GM06990 (cell line): Measurements from ENCODE around the gene SH3PXD2A.

ENCODE experiments used
- DNase-seq: peaks from one replicate; pipeline ENCODE4 v3.0.0-alpha.2; 2011; ENCODE audit not compliant: insufficient read length; ENCODE audit errors: extremely low read depth
- H3K27me3 ChIP-seq: replicated peaks from 2 replicates; pipeline ENCODE4 v1.6.0; 2011; ENCODE audit warnings: low read length; ENCODE audit not compliant: control insufficient read depth, insufficient read depth
- H3K36me3 ChIP-seq: 2 replicates; pipeline ENCODE4 v1.5.1; 2011; ENCODE audit warnings: low read length; ENCODE audit not compliant: control insufficient read depth, insufficient read depth
- H3K4me3 ChIP-seq: replicated peaks from 2 replicates; pipeline ENCODE4 v1.5.1; 2011; ENCODE audit warnings: low read depth, mild to moderate bottlenecking, control low read depth, low read length
- TF ChIP-seq, protein P1 (sequence below): IDR thresholded peaks from 2 replicates; pipeline ENCODE4 v1.5.1; 2011; ENCODE audit warnings: low read length, control low read depth, mild to moderate bottlenecking, inconsistent platforms; ENCODE audit not compliant: insufficient read depth, poor library complexity, severe bottlenecking

The SH3PXD2A gene

DNA sequence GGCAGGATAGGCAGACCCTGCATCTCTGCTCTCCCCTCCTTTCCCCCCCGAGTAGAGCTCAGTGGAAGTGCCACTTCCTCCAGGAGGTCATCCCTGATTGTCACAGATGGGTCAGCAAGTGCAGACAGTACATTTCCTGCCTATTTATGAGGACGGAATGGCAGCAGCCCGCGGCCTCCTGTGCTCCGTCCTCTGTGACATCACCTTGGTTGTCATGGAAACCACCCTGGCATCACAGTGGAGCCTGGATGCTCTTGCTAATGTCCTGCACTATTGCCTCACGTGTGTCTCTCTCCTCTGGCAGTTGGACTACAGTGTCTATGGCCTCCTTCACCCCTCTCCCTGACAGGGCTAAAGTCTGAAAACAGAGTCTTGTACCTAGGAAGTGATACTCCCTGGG, 148.6 kb downstream of the SH3PXD2A start:
- TF ChIP-seq, protein P1, sequence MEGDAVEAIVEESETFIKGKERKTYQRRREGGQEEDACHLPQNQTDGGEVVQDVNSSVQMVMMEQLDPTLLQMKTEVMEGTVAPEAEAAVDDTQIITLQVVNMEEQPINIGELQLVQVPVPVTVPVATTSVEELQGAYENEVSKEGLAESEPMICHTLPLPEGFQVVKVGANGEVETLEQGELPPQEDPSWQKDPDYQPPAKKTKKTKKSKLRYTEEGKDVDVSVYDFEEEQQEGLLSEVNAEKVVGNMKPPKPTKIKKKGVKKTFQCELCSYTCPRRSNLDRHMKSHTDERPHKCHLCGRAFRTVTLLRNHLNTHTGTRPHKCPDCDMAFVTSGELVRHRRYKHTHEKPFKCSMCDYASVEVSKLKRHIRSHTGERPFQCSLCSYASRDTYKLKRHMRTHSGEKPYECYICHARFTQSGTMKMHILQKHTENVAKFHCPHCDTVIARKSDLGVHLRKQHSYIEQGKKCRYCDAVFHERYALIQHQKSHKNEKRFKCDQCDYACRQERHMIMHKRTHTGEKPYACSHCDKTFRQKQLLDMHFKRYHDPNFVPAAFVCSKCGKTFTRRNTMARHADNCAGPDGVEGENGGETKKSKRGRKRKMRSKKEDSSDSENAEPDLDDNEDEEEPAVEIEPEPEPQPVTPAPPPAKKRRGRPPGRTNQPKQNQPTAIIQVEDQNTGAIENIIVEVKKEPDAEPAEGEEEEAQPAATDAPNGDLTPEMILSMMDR, result no peak
- Histone ChIP-seq H3K27me3 (no peaks in the 10 kb centered on the region), H3K4me3 (no peak overlapping the region), H3K36me3 (no peaks in the 10 kb centered on the region)
- DNase-seq, result no peak

DNA sequence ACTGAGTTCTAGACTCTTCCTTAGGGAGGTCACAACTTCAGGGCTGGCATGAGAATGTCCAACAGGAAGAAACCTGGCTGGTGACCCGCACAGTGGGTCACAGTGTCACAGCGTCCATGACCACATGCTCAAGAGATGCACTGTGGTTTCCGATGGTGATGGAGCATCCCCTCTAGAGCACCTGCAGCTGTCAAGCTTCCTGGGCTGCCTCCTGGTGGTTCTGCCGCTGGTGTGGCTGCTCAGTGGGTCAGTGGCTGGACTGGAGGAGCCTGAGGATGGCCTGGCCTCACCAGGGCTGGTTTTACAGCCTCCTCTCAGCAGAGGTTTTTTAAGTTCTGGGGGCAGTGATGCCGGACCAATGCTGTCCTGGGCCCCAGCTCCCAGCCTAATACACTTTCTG, 149.3 kb downstream of the SH3PXD2A start:
- TF ChIP-seq, protein P1, result no peak

DNA sequence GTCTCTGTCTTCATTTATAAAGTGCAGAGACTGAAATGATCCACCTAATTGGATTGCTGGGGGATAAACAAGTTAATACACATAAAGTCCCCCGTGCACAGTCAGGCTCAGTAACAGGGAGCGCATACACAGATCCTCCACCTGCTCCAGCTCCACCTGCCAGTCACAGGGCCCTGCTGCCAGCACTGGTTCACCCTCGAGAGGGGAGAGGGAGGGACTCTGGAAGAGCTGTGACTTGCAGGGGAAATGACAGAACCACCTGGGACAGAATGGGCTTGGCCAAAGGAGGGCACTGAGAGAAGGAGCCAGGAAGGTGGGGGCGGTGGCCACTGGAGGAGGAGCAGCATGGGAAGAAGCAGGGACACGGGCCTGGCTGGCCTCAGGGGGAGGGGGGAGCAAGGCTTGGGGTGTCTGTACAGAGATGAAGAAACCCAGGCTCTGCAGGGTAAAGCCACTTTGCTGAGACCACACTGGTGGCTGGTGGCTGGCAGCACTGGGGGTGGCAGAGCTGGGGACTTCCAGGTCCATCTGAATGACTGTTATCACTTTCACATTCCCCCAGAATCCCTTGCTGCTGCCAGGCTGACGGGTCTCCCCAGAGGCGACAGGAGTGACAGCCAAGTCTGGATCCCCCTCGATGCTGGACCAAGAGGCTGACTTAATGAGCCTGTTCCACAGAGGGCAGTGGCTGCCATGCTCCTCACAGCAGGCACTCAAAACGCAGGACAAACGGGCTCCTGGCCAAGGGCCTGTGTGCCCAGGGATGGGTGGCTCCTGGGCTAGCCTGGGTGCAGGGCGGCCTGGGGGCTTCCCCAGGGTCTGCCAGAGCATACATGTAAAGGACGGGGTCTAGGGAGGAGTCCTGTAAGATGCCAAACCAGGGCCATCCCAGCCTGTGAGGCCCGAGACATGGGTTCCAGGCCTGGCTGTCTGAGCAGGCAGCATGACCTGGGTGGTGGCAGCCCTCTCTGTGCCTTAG, 151.1 kb downstream of the SH3PXD2A start:
- TF ChIP-seq, protein P1, result no peak

More for the DNA sequence above, 149.3 kb downstream of the SH3PXD2A start:
- DNase-seq, result no peak
- H3K36me3 ChIP-seq, result no peaks in the 10 kb centered on the region
- H3K4me3 ChIP-seq, result no peak overlapping the region
- no peaks in the 10 kb centered on the region for H3K27me3 ChIP-seq

DNA sequence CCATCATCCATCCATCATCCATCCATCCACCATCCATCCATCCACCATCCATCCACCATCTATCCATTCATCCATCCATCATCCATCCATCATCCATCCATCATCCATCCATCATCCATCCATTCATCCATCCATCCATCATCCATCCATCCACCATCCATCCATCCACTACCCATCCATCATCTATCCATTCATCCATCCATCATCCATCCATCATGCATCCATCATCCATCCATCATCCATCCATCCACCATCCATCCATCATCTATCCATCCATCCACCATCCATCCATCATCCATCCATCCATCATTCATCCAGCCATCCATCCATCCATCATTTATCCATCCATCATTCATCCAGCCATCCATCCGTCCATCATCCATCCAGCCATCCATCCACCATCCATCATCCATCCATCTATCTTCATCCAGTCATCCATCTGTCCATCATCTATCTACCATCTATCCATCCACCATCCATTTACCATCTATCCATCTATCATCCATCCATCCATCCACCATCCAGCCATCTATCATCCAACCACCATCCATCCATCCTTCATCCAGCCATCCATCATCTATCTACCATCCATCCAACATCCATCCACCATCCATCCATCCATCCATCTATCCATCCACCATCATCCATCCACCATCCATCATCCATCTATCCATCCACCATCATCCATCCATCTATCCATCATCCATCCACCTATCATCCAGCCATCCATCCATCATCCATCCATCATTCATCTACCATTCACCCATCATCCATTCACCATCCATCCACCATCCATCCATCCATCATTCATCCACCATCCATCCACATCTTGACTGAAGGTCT, 153.8 kb downstream of the SH3PXD2A start:
- Histone ChIP-seq H3K27me3 (no peaks in the 10 kb centered on the region), H3K36me3 (no peaks in the 10 kb centered on the region), H3K4me3 (no peak overlapping the region)
- no peak for DNase-seq
- TF ChIP-seq, protein P1, result no peak

More for the DNA sequence above, 151.1 kb downstream of the SH3PXD2A start:
- no peaks in the 10 kb centered on the region for H3K27me3 ChIP-seq
- H3K36me3 ChIP-seq, result no peaks in the 10 kb centered on the region
- no peak overlapping the region for H3K4me3 ChIP-seq
- DNase-seq, result no peak

DNA sequence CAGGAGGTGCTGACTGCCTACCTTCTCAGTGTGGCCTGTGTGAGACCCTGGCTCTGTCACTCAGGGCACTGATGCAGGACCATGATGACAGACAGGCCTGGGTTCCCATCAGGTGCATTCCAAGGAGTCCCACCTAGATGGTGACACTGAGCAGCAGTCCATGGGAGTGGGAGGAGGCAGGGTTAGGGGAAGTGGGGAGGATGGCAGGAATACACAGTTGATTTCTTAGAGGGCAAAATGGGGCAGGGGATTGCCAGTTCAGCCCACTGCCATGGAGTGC, 155.0 kb downstream of the SH3PXD2A start:
- no peak for DNase-seq
- Histone ChIP-seq H3K27me3 (no peaks in the 10 kb centered on the region), H3K4me3 (no peak overlapping the region), H3K36me3 (no peaks in the 10 kb centered on the region)
- TF ChIP-seq, protein P1, result no peak
